ENCODE data around the gene IL1RN.

Gene IL1RN

DNA sequence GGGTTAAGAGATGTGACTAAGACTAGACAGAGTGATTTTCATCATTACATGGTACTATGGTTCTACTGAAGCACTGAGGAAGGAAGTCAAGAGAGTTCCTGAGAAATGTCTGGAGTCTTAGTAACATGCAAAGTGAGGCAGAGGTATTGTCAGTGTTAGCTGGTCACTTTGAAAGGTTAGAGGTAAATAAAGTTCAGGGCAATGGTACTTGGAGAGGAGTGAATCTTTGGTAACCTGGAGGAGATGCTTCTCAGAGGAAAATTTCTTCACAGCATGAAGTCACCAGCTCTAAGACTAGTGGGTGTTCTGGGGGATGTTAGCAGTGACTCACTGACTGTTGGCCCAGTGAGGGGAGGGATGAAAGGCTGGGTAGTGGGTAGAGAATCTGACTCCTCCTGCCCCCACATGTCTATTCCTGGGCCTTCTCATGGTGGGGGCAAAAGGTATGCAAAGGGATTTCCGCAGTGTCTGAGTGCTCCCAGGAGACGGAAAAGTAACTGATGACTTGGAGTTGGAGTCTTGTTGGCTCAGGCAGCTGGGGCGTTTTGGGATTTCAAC is 23.3 kb upstream of the IL1RN start:
- DNase-seq = no peak

DNA sequence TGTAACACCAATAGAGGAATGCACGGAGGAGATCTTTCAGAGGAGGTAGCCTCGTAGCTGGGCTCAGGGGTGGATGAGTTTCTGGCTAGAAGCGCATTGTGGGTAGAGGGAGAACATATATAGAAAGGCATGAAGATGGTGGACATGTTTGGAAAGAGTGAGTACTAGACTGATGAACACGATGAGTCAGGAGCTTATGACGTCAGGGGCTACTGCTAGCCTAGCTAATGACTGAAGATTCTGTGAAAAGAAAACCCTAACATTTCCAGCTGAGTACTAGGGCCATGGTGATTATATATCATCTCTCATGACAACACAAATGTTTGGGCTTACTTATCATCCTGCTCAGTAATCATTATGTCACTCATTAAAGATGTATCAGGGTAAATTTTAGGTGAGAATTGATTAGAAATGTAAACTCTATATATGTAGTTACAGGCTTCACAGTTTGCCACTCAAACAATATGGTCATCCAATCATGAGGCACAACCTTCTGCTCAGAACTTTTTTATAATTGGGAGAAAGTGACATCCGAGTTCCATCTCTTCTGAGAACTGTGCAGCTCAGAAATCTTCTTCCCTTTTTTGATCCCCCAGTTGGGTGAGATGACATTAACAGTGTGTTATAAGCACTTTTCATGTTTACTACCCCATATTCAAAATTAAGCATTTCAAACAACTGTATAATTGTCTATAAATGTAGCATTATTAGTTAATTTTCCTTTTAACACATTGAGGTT is 22.2 kb upstream of the IL1RN start:
- DNase-seq = no peak

GRCh38 chr2:113111121-113111520 is 16.3 kb upstream of the IL1RN start:
- no peak for DNase-seq

DNA sequence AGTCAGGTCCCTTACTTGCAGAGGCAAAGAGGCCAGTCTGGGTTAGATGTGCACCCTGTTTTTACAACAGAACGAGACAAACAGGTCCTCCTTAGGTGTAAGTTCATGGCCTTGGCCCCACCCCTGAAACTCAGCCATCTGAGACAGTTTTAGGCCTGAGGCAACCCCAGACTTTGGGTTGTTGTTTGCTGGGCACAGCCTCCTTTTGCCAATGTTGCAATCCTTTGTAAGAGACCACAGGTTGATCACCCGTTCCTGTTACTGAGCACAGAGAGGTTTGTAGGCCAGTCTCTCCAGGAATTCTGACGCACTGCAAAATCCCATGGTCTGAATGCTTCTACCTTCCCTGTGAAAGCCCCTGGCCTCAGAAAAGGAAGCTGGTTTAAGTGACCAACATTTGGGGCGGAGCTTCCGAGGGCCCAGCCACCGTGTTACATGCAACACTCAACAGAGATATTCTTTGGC is 15.5 kb upstream of the IL1RN start:
- no peak for DNase-seq

GRCh38 chr2:113112441-113112840 is 15.0 kb upstream of the IL1RN start:
- DNase-seq = no peak

- DNase-seq = no peak
Observed at GRCh38 chr2:113112871-113113270, 14.5 kb upstream of the IL1RN start.

GRCh38 chr2:113113807-113114206 is 13.6 kb upstream of the IL1RN start:
- no peak for DNase-seq

GRCh38 chr2:113114224-113114945 is 13.0 kb upstream of the IL1RN start:
- no peak for DNase-seq

DNA sequence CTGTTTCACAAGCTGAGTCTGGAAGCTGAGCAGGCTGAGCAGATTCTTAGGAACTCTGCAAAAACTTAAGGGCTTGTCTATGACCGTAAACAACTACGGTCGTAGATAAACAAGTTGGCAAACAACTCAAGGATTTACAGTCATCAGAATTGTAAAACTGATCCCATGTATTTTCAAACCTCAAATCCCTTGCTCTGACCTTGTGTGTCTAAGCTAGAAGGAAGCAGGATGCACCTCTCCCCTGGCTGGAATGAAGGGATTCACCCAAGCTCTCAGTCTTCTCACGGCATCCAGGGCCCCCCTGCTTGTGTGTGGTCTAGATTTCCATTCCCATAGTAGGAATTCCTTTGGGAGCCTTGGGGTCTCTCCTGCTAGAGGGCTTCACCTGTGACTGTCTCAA is 12.4 kb upstream of the IL1RN start:
- DNase-seq = no peak

DNA sequence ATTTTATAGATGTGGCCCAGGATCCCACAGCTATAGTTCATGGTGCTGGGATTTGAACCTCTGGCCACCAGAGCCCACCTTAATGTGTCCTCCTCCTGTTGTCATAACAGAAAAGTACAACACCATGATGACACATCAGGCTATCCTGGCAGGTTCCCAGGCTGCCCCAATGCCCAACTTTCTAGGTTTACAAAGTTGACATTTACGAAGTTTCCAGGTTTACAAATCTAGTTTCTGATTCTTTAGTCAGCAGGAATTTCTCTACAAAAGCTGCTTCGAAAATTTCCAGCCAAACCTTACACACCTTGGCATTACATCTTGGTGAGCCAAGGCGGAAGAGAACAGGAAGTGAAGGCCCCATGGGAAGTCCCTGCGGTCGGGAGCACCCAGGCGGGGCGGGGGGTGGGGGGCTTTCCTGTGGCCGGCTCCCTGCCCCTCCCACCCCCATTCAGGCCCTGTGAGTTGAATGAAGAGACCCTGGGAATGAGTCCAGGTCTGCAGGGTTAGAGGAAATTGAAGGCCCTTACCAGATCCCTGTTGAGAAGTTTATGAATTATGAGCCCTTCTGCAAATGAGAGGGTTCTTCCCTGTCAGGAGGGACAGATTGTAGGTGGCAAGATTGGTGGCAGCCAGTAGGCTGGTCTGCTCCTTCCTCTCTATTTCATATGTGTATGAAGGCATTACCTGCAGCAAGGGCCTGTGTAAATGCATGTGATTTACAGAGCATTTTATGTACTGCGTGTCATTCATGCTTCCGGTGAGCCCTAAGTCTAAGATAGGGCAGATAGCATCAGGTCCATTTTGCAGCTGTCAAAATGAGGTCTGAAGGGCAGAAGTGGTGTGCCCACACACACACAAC is 11.1 kb upstream of the IL1RN start:
- DNase-seq = no peak

- DNase-seq = no peak
Observed at GRCh38 chr2:113117541-113118262, 9.7 kb upstream of the IL1RN start.

DNA sequence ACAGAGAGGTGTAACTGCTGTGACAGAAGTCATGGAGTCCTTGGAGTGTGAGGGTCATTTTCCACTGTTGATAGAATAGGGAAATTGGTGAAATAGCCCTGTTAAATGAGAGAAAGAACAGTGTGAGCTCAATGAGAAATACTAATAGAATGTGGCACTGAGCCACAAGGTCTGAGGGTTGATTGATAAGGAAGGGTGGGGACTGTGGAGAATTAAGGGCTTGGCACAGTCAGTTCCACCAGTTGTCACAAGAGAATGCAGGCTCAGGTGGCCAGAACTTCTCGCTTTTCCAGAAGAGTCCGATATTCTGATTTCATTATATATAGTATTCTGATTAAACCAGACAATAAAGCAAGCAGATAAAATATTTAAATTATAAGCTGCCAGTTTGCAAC is 9.1 kb upstream of the IL1RN start:
- no peak for DNase-seq

DNA sequence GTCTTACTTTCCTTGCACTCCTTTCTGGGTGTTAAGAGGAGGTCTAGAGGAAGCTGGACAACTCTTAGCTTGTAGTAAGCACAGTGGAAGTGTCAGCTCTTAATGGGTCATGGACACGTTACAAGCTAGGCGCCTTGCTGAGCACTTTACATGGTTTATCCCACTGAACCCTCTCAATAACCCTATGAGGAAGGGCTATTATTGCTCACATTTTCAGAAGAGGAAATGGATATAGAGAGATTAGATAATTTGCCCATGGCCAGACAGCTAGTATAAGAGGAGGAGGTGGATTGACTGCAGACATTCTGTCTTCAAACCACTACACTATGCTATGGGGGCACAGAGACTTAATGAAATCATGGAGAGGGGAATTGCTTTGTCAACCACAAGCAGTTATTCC is 8.3 kb upstream of the IL1RN start:
- no peak for DNase-seq

- DNase-seq = no peak
Observed at GRCh38 chr2:113120861-113121260, 6.5 kb upstream of the IL1RN start.

- DNase-seq = no peak
Observed at GRCh38 chr2:113122364-113122763, 5.0 kb upstream of the IL1RN start.

DNA sequence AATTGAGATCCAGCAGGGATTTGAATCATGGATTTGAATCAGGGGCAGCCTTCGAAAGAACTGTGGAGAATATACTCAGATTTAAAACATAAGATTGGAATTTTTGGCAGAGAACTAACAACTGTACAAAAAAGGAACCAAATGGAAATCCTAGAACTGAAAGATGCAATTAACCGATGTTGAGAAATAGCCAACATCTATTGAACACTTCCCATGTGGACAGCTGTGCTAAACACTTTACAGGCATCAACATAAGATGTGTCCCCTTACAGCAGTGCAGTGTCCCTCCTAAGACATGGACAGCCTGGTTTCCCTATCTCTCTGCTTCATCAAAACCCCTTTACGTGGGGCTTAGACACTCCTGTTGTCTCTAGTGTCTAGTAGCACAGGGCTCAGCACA is 3.7 kb upstream of the IL1RN start:
- no peak for DNase-seq

GRCh38 chr2:113124181-113124961 is 3.0 kb upstream of the IL1RN start:
- no peak for DNase-seq

- no peak for DNase-seq
Observed at GRCh38 chr2:113124984-113125855, 2.2 kb upstream of the IL1RN start.

GRCh38 chr2:113127646-113128570 is 510 bp downstream of the IL1RN start:
- no peak for DNase-seq
